KG1 (cell line): ENCODE results near the gene IRF2.

ENCODE experiments used
- DNase-seq: peaks from one replicate; lab custom pipeline; 2025; lab: John Stamatoyannopoulos, UW

IRF2 gene

GRCh38 chr4:184473499-184474262 is 669 bp downstream of the IRF2 start:
- DNase-seq, result no peak

DNA sequence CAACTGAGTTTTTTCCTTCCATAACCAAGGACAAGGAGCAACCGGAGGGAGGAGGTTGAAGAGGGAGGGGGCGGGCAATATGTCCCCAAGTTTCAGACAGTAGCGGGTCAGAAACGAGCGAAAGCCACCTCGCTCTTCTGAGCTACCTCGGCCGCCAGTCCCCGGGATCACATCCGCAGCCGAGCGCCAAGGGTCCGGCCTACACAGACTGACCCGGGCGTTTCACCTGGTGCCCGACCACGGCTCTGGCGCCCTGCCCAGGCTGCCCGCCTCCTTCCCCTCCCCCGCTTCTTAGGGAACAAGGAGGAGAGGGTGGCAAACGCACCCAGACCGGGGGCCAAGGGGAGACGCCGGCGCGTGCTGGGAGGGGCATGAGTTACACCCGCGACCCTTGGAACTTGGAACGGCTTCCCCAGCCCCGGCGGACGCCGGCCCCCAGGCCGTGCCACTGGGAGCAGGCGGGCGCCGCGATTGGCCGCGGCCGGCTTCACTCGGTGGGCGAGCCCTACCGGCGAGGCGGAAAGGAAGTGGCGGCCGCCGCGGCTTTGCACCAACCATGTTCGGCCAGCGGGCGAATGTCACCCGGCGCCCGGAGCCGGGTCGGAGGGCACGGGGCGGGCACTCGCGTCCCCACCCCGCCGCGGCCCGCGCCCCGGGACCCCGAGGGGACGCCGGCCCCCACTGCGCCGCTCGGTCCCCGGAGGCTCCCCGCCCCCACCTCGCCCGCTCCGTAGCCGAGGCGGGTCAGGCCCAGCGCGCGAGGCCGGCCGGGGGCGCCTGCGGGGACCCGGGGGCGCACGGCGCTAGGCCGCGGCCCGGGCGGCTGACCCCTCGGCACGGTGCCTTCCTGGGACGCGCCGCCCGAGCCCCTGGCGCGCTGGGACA is 1.5 kb downstream of the IRF2 start:
- DNase-seq, result no peak

GRCh38 chr4:184471881-184472613 is 2.3 kb downstream of the IRF2 start:
- no peak for DNase-seq

DNA sequence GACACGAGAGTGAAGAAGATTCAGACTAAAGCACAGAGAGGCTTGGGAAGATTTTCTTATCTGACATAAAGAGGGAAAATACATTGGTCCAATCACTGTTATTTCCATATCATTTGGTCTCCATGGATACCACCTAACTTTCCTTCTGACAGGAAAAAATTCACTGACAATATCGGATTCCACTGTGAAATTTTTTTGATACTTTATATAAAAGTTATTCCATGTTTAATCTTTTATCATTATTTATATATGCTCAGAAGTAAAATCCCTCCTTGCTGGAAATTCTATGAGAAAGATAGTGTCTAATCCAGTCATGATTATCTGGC is 3.6 kb downstream of the IRF2 start:
- DNase-seq, result no peak

DNA sequence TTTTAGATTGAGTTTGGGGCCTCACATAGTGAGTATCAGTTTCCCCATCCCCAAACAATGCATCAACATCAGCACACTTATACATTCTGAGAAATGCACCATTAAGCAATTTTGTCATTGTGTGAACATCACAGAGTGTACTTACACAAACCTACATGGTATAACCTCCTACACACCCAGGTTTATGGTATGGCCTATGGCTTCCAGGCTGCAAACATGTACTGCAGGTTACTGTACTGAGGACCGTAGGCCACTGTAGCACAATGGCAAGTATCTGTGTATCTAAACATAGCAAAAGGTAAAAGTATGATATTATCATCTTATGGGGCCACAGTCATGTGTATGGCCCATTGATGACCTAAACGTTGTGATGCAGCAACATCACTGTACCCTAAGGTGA is 7.7 kb downstream of the IRF2 start:
- no peak for DNase-seq

DNA sequence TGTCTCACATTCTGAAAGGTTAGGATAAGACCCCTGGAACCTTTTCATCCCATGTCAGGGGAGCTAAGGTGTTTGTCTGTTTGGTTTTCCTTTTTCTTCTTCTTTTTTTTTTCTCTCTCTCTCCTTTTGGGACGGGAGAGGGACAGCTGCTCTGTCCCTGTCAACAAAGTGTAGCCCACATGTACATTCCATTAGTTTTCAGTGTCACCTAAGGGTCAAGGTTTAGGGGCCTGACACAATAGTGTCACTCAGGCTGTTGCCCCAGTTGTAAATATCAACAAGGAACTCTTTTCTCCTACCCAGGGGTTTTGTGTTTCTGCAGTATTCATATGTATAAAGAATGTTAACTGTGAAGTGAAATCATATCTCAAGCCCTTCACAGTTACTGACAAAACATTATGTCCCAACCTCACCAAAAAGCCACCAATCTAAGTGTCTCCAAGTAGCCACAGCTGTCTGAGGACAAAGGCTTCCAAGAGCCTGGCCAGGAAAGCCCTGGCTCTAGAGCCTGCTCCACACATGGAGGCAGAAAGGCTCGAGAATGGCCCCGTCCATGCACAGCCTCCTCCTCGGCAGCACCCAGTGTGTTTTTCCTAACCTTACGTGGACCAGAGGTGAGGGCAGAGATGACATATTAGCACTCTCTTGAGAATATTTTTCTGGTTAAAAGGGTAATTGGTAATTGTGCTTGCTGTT is 9.4 kb downstream of the IRF2 start:
- DNase-seq, result no peak

GRCh38 chr4:184463856-184464255 is 10.5 kb downstream of the IRF2 start:
- no peak for DNase-seq

DNA sequence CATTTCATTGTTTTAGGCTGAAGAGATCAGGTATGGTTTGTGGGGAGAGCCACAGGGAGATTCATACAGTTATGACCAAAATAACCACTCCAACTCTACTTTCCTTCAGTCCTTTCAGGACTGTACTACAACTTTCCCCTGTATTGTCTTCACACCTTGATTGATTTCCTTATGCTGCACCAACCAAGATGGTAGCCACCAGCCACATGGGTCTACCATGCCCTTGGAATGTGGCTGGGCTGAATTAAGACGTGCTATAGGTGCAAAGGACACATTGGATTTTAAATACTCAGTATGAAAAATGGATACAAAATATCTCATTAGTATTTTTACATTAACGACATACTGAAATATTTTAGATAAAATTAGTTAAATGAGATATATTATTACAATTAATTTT is 11.2 kb downstream of the IRF2 start:
- DNase-seq, result no peak

- DNase-seq, result no peak
These were observed 11.6 kb downstream of the IRF2 start for GRCh38 chr4:184462724-184463123.

- no peak for DNase-seq
These were observed 12.5 kb downstream of the IRF2 start for GRCh38 chr4:184461711-184462441.

DNA sequence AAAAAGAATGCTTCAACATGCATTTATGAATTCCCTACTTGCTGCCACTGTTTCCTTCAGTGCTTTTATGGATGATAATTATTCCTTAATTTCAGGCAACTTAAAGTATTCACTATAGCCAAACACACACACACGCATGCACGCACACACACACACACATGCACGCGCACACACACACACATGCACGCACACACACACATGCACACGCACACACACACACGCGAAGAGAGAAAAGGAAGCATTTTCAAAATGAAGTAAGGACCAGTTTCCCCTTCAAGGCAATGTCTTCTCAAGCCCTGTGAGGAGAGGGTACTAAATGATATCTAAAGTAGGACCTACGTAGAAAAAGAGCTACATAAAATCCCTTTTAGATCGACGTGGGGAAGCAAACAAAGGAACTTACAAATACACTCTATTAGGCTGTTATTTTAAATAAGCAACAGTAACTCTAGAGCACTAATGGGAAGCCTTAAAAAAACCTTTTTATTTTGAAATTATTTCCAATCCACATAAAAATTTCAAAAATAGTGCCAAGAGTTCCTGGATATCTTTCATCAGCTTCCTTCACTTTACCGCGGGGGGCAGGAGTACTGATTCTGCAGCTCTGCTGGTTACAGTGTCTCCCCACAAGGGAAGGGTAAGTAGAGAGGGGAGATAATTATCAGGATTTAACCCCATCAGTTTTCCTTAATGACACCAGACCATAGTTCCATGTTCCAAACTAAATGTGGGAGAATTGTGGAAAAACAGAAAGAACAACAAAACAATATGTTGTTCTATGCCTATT is 13.7 kb downstream of the IRF2 start:
- DNase-seq, result no peak

- DNase-seq, result no peak
These were observed 14.9 kb downstream of the IRF2 start for GRCh38 chr4:184459413-184459812.

DNA sequence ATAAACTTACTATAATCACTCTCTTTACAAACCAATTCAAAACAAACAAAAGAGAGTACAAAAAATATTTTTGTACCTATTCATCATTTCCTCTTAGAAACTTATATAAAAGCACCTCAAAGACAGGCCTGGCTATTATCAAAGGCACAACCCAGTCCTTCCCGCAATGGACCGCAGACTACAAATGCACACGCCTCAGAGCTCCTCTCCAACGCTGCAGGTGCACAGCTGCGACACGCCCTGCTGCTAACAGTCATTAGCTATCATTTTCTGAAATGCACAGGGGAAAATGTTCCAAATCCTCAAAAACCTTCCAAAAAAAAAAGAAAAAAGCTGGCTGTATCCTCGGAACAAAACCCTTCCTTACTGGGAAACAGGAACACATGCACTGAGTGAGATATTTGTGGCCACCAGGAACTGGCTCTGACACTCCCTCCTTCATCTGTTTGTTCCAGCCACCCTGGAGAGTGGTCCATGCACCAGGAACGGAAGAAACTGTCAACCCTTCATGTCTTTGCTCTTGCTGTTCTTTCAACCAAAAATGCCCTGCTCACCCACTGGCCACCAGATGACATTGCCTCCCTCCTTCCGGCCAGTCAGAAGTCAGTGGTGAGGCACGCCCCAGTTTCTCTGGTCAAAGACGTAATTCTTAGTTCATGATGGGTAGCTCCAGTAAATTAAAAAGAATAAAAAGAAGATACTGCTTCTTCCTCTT is 16.7 kb downstream of the IRF2 start:
- DNase-seq, result no peak

- DNase-seq, result no peak
These were observed 18.0 kb downstream of the IRF2 start for GRCh38 chr4:184456337-184456736.

GRCh38 chr4:184455299-184455698 is 19.1 kb downstream of the IRF2 start:
- DNase-seq, result no peak

- DNase-seq, result no peak
These were observed 20.8 kb downstream of the IRF2 start for GRCh38 chr4:184453365-184454160.

- no peak for DNase-seq
These were observed 21.6 kb downstream of the IRF2 start for GRCh38 chr4:184452740-184453139.

DNA sequence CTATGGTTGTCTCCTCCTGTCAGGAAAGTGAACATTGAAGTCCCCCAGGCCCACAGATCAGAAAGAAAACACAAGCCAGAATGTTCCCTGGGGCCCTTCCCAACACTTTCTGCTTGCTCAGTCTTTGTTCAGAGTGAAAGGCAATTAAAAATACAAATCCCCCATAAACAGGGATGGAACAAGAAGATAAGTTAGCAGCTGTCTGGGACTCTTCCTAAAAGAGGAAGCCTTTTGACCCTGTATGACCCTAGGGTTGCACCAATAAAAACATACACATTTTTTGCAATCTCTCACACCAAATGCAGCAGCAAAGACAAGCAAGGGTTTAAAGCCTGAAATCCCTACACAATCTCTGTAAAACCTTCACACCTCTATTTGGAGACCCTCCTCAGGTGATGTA is 22.6 kb downstream of the IRF2 start:
- no peak for DNase-seq
